Peyer's patch (tissue), 4 donors: Measurements from ENCODE around the gene FASTKD3.

Experiments
- POLR2A ChIP-seq, 2 donors: fragments of 450-650 bp; IDR thresholded peaks; one replicate each; pipeline ENCODE4 v1.5.1; 2017; ENCODE audit warnings: antibody characterized with exemption in 2 of 2, mild to moderate bottlenecking in 2 of 2, moderate library complexity in 2 of 2
- TF ChIP-seq, protein P1 (sequence below), 6 experiments: fragments of 450-650 bp in 4 of 6; fragments of 200-600 bp in 2 of 6; sonication (generic) in 1 of 6; IDR thresholded peaks; one replicate each; pipeline ENCODE4 v1.5.1; 2017 to 2019; ENCODE audit warnings: antibody characterized with exemption in 6 of 6, mild to moderate bottlenecking in 3 of 6, moderate library complexity in 1 of 6

DNA sequence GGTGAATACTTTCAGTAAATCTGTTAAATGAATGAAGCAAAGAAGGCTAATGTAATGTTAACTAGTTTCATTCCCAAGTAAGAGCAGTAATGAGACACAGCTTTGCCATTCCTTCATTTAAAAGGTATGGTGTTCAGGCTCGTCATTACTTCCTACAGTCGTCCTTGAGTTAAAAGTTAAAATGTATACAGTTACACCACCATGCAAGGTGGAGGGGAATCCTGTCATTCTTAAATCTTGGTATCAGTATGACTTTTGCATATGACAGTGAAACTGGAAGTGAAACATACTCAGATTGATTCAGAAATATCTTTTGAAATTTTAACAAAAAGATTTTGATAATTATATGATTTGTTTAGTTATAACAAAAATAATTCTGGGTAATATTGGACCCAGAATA lies 26.0 kb upstream of the FASTKD3 start:
- TF ChIP-seq POLR2A (IDR thresholded peaks at IDR 0.05), result no peak
- TF ChIP-seq, protein P1, sequence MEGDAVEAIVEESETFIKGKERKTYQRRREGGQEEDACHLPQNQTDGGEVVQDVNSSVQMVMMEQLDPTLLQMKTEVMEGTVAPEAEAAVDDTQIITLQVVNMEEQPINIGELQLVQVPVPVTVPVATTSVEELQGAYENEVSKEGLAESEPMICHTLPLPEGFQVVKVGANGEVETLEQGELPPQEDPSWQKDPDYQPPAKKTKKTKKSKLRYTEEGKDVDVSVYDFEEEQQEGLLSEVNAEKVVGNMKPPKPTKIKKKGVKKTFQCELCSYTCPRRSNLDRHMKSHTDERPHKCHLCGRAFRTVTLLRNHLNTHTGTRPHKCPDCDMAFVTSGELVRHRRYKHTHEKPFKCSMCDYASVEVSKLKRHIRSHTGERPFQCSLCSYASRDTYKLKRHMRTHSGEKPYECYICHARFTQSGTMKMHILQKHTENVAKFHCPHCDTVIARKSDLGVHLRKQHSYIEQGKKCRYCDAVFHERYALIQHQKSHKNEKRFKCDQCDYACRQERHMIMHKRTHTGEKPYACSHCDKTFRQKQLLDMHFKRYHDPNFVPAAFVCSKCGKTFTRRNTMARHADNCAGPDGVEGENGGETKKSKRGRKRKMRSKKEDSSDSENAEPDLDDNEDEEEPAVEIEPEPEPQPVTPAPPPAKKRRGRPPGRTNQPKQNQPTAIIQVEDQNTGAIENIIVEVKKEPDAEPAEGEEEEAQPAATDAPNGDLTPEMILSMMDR (IDR thresholded peaks at IDR 0.05), result no peak
